T-helper 2 cell treated with Interferon-gamma antibody and Interleukin-4, amounts not matched to agents 100 ng/mL and 5 ng/mL, for 36 hours (primary cell): Measurements from ENCODE around the gene COQ4. TPM values are rescaled to one million over a fixed set of nuclear protein-coding genes. Genes with fewer than 3 reads are reported as not detected.

Source experiments
- intact Hi-C: fragments of 100-400 bp; cut with micrococcal nuclease; formaldehyde crosslinking; loops from one replicate; pipeline ENCODE4 v1.15.1; 2023
- total RNA-seq: library from RNA; stranded (reverse); gene quantifications from 2 replicates; pipeline ENCODE4 v1.2.3, GENCODE V29; 2022

Gene COQ4
- 40.6 and 40.7 TPM in 2 replicates for total RNA-seq

- intact Hi-C loops = loop anchor here (1.0 to 5.0 kb wide), 9 partner anchors 18 to 788 kb away; partner anchors contain the start of genes BBLN, CRAT, GOLGA2 and ODF2
These were observed at the start of gene COQ4, which contains the start of gene TRUB2 for GRCh38 chr9:128322404-128323211. Gene COQ4 (plus strand): TSS chr9:128322839. CDS start chr9:128322859, 20 bp downstream. Gene TRUB2 (minus strand): TSS chr9:128322447. CDS start chr9:128322408, 39 bp downstream.

GRCh38 chr9:128274245-128274644 is 48.4 kb upstream of the COQ4 start:
- intact Hi-C loops = loop anchor here (10.0 kb wide), 2 partner anchors 281 to 761 kb away; partner anchors contain the start of genes MIGA2 and SPTAN1

- intact Hi-C loops = loop anchor here (1.0 to 10.0 kb wide), 11 partner anchors 25 to 823 kb away; partner anchors contain the start of genes COQ4, DNM1, DPM2 and LRSAM1
These were observed 47.2 kb upstream of the COQ4 start, which contains the start of gene GOLGA2 for GRCh38 chr9:128275198-128276007. Gene GOLGA2 (minus strand): TSS chr9:128276007. CDS start chr9:128275976, 31 bp downstream.

- intact Hi-C loops = loop anchor here (1.0 to 10.0 kb wide), 11 partner anchors 26 to 824 kb away; partner anchors contain the start of genes COQ4, DNM1, DPM2 and LRSAM1
These were observed 46.5 kb upstream of the COQ4 start, which contains the start of gene SWI5 for GRCh38 chr9:128276008-128276573. Gene SWI5 (plus strand): TSS chr9:128276276.

GRCh38 chr9:128276574-128277270 is 45.9 kb upstream of the COQ4 start:
- intact Hi-C loops = loop anchor here (1.0 to 10.0 kb wide), 11 partner anchors 26 to 824 kb away; partner anchors contain the start of genes COQ4, DNM1, DPM2 and LRSAM1

GRCh38 chr9:128279088-128280073 is 43.3 kb upstream of the COQ4 start:
- intact Hi-C loops = loop anchor here (5.0 to 10.0 kb wide), 6 partner anchors 77 to 827 kb away; partner anchors contain the start of genes DNM1, DPM2, LRSAM1 and MIGA2

- intact Hi-C loops = no loop called here
These were observed 42.5 kb upstream of the COQ4 start for GRCh38 chr9:128280084-128280622.

- intact Hi-C loops = no loop called here
These were observed 40.1 kb upstream of the COQ4 start for GRCh38 chr9:128282500-128282899.

- intact Hi-C loops = no loop called here
These were observed 37.4 kb upstream of the COQ4 start for GRCh38 chr9:128285033-128285784.

GRCh38 chr9:128286440-128286839 is 36.2 kb upstream of the COQ4 start:
- intact Hi-C loops = no loop called here

GRCh38 chr9:128288273-128289004 is 34.2 kb upstream of the COQ4 start:
- intact Hi-C loops = no loop called here

- intact Hi-C loops = no loop called here
These were observed 30.6 kb upstream of the COQ4 start for GRCh38 chr9:128292009-128292408.

GRCh38 chr9:128293091-128293490 is 29.5 kb upstream of the COQ4 start:
- intact Hi-C loops = no loop called here

- intact Hi-C loops = no loop called here
These were observed 28.5 kb upstream of the COQ4 start for GRCh38 chr9:128294142-128294541.

GRCh38 chr9:128296340-128297220 is 26.1 kb upstream of the COQ4 start:
- intact Hi-C loops = no loop called here

- intact Hi-C loops = no loop called here
These were observed 25.3 kb upstream of the COQ4 start for GRCh38 chr9:128297221-128297773.
